ENCODE data around the gene AXDND1. TPM values are rescaled to one million over a fixed set of nuclear protein-coding genes. Genes with fewer than 3 reads are reported as not detected.
"Not testable (repeated sequence)": the region's sequence is repeated elsewhere in the genome, so short reads cannot be mapped to it uniquely, and the experiment has no call there.

The AXDND1 gene
- total RNA-seq, 1 donor from 2014 or later: 7.5 TPM

DNA sequence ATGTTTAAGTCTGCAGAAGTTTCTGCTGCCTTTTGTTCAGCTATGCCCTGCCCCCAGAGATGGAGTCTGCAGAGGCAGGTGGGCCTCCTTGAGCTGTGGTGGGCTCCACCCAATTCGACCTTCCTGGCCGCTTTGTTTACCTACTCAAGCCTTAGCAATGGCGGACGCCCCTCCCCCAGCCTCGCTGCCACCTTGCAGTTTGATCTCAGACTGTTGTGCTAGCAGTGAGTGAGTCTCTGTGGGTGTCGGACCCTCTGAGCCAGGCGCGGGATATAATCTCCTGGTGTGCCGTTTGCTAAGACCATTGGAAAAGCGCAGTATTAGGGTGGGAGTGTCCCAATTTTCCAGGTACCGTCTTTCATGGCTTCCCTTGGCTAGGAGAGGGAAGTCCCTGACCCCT lies 99.9 kb downstream of the AXDND1 start:
- DNase-seq (ENCODE audit: low spot score): not testable (repeated sequence)

GRCh38 chr1:179474713-179475112 lies 108.9 kb downstream of the AXDND1 start:
- DNase-seq (ENCODE audit: low spot score): no peak

DNA sequence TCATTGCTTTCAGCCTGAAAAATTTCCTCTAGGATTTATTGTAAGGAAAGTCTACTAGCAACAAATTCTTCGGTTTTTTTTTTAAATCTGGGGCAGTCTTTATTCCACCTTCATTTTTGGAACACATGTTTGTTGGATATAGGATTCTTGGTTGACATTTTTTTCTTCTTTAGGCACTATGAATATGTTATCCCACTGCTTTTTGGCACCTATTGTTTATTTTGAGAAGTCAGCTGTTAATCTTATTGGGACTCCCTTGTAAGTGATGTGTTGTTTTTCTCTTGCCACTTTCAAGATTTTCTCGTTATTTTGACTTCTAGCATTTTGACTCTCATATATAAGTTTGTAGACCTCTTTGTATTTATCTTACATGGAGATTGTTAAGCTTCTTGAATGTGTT lies 110.7 kb downstream of the AXDND1 start:
- no peak for DNase-seq (ENCODE audit: low spot score)

- no peak for DNase-seq (ENCODE audit: low spot score)
These were observed 112.6 kb downstream of the AXDND1 start for GRCh38 chr1:179478370-179478769.

- DNase-seq (ENCODE audit: low spot score): no peak
These were observed 124.8 kb downstream of the AXDND1 start for GRCh38 chr1:179490611-179491010.

- DNase-seq (ENCODE audit: low spot score): no peak
These were observed 127.6 kb downstream of the AXDND1 start for GRCh38 chr1:179493323-179493722.

DNA sequence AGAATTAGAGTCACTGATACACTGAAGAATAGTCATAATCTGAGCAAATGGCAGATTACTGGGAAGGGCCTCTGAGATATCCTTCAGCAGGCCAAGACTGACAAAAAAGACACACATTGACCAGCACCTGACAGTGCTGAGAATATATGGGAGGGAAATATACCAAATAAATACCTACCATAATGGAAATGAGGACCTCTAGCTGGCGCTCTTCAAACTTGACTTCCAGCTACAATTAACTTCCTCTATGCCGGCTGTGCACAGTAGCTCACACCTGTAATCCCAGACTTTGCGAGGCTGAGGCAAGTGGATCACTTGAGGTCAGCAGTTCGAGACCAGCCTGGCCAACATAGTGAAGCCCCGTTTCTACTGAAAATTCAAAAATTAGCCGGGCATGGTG lies 140.4 kb downstream of the AXDND1 start:
- DNase-seq (ENCODE audit: low spot score): no peak

DNA sequence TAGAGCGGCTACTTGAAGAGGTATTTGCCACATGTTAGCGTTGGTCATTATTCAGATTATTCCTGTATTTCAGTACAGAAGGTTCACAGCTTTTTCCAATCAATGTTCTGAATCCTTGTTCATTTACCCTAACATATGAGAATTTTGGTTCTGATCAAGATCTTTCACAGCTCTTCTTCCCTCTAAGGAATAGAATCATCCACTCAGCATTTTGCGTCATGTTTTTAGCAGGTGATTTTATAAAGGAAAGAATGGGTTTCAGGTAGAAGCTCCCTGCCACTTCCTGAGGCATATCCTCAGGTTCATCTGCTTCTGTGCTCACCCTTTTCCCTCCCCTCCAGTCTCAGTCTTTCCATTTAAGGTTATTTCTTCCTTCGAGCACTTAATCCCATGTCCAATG lies 143.6 kb downstream of the AXDND1 start:
- DNase-seq (ENCODE audit: low spot score): no peak

DNA sequence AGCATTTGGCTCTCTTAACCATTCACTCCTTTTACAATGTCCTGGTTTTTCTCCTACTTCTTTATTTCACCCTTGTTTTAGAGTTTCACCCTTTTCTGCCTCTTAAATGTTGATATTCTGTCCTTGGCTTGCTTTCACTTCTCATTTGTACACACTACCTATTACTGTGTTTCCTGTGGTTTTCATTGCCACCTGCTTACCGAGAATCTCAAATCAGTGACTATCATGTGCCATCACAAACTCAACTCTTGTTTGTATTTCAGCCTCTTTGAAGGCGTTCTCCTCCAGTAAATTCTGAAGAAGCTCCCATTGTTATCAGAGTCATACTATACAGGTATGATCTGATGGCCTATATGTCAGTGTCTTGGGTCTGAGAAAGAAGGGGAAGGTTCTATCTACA lies 144.3 kb downstream of the AXDND1 start:
- no peak for DNase-seq (ENCODE audit: low spot score)

DNA sequence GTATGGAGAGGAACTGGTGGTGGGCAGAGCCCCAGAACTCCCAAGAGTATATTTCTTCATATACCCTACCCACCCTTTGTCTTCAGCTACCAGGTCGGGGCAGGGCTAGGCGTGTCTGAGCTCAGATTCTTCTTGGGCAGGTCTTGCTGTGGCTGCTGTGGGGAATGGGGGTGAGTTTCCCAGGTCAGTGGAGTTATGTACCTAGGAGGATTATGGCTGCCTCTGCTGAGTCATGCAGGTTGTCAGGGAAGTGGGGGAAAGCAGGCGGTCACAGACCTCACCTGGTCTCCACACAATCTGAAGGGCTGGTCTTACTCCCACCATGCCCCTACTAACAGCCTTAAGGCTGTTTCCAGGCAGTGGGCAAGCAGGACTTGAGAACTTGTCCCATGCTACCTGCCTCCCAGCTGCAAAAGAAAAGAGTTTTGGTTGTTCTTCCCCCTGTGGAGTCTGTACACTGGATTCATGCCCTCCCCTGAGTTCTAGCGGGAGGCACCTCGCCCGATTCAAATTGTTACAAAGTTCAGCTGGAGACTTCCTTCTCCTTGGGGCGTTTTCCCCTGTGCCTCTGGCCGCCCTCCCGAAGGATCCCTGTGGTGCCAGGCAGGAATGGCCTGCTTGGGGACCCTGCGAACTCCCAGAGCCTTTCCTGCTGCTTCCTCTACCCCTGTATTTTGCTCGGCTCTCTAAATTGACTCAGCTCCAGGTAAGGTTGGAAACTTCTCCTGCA lies 151.4 kb downstream of the AXDND1 start:
- no peak for DNase-seq (ENCODE audit: low spot score)

GRCh38 chr1:179518544-179518943 lies 152.8 kb downstream of the AXDND1 start:
- DNase-seq (ENCODE audit: low spot score): not testable (repeated sequence)

DNA sequence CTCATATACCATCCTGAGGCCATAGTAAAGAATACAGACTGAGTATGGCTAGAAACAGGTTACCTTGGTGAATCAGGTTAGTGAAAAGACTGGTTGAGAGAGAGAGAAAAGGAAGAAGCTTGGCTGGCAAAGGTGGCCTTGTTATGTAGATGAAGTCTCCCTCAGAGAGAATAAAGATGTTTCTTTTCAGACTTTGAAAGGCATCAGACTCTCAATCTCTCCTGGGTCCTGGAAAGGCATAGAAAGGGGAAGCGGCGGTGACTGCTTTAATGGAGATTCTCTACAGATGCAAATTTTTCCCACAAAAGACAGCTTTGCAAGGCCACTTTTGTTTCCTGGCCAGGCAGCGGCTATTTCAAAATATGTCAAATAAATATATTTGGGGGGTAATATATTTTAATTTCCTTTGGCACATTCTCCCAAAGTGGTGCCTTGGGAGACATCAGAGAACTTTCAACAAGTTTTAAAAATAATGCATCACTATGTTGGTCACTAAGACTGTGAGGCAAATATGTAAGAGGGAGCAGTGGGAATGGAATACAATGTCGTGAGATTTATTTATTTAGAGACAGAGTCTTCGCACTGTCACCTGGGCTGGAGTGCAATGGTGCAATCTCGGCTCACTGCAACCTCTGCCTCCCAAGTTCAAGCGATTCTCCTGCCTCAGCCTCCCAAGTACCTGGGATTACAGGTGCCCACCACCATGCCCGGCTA lies 163.9 kb downstream of the AXDND1 start:
- DNase-seq (ENCODE audit: low spot score): no peak

DNA sequence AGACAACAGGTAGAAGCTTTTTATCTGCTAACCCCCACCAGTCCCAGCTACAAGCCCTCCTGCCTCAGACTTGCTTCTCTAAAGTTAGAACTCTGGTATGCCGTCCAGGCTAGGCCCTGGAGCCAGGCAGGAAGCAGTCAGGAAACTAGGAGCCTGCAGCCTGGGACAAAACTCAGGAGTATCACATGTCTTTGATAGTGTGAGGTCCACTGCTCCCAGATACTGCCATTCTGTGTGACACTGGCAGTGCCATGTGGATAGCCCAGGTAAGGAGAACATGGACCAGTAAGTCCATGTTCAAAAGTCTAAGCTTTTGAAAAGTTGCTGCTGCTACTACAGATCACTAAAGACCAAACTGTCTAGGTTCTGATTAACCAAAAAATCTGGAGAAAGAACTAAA lies 164.6 kb downstream of the AXDND1 start:
- no peak for DNase-seq (ENCODE audit: low spot score)

DNA sequence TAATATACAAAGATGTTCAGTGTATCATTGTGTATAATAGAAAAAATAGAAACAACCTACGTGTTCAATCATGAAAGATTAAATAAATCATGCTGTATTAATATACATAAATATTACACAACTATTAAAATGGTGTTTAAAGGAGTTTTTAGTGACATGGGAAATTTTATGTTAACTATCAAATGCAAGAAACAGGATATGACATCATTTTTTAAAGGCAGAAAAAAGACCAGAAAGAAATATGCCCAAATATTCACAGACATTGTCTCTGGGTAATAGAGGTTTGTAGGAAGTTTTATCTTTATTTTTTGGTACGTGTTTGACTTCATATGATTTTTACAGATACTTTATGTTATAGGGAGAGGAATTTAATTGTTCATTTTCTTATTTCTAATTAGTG lies 176.0 kb downstream of the AXDND1 start:
- DNase-seq (ENCODE audit: low spot score): no peak

DNA sequence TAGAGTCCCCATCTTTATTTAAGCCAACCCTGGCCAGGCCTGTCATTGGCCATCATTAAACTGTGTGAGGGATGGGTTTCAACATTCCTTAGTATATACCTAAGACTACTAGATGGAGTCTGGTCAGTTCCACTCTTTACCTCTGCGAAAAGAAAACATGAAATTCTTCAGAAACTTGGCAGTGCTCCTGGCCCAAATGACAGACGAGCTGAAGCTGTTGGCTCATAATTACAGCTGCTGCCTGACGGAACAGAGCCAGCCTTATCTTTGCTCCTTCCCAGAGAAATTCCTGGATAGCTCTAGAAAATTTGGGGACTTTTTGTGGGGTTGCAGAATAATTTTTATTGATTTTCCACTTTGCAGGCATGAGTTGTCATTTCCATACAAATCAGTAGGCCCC lies 179.6 kb downstream of the AXDND1 start:
- no peak for DNase-seq (ENCODE audit: low spot score)

DNA sequence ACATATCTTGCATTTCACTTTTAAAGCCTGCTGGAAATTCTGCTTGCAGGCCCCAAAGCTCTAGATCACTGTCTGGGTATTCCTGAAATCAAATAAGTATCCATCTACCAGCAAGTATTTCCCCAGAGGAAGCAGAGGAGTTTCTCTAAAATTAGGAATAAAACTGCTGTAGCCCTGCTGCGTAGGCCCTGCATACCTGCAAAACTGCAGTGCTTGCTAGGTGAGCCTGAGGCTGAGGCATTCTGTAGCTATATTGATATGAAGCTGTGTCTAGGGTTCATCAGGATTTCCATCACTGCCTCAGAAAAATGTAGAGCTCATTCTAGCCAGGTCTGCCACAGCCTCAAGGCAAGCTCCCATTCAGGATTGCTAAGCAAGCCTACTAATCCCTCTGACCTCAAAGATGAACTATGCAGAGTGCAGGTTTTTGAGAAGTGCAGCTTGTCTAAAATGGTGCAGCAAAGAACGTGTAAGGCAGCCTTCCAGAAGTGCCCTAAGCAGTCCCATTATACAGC lies 181.3 kb downstream of the AXDND1 start:
- no peak for DNase-seq (ENCODE audit: low spot score)

GRCh38 chr1:179548666-179549367 lies 183.0 kb downstream of the AXDND1 start:
- DNase-seq (ENCODE audit: low spot score): no peak

DNA sequence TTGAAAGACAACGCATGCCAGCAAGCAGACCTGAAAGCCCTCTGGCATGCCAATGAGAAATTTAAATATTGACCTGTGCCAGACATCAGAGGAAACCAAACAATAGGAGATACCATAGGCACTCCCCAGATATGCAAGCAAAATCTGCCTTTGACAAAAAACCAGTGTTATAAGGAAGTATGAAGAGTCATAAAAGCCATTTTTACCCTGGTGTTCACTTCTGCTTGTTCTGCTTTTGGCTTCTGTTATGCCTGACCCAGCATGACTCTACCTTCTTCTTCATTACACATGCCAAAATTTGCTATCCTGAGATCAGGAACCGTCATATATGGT lies 183.6 kb downstream of the AXDND1 start:
- DNase-seq (ENCODE audit: low spot score): no peak

- DNase-seq (ENCODE audit: low spot score): no peak
These were observed 185.2 kb downstream of the AXDND1 start for GRCh38 chr1:179550746-179551682.

GRCh38 chr1:179554427-179554826 lies 188.7 kb downstream of the AXDND1 start:
- no peak for DNase-seq (ENCODE audit: low spot score)

GRCh38 chr1:179558078-179558477 lies 192.3 kb downstream of the AXDND1 start:
- no peak for DNase-seq (ENCODE audit: low spot score)

Data from umbilical cord (tissue), 2 donors.